GM23338 (cell line): ENCODE data around the gene C17orf50. TPM values are rescaled to one million over a fixed set of nuclear protein-coding genes. Genes with fewer than 3 reads are reported as not detected.

Experiments
- ATAC-seq: fragments of 200-7000 bp; cut with Tn5 transposase; 3 replicates; pipeline ENCODE4 v1.9.1; 2020
- DNase-seq: peaks from one replicate; pipeline ENCODE4 v3.0.0-alpha.2; 2015; ENCODE audit warnings: low spot score
- H2AFZ ChIP-seq: fragments of 200-600 bp; sonication (generic); 2 replicates; pipeline ENCODE4 v1.8.0; 2016; ENCODE audit warnings: antibody characterized with exemption, mild to moderate bottlenecking, moderate library complexity
- H3F3A ChIP-seq: fragments of 200-600 bp; sonication (generic); replicated peaks from 2 replicates; pipeline ENCODE4 v1.8.0; 2017; ENCODE audit warnings: antibody characterized with exemption, mixed run types, low read depth
- H3K27ac ChIP-seq: fragments of 200-600 bp; sonication (generic); 2 replicates; pipeline ENCODE4 v1.6.1; 2016; ENCODE audit warnings: low read depth
- H3K27me3 ChIP-seq: fragments of 200-600 bp; sonication (generic); 2 replicates; pipeline ENCODE4 v1.8.0; 2016; ENCODE audit warnings: mild to moderate bottlenecking, mixed run types, moderate library complexity; ENCODE audit not compliant: insufficient read depth
- H3K36me3 ChIP-seq: fragments of 200-600 bp; sonication (generic); 2 replicates; pipeline ENCODE4 v1.8.0; 2016; ENCODE audit warnings: mild to moderate bottlenecking; ENCODE audit not compliant: insufficient read depth
- H3K4me1 ChIP-seq: fragments of 200-600 bp; sonication (generic); 2 replicates; pipeline ENCODE4 v1.8.0; 2016; ENCODE audit warnings: mild to moderate bottlenecking, moderate library complexity; ENCODE audit not compliant: insufficient read depth
- H3K4me2 ChIP-seq: fragments of 200-600 bp; sonication (generic); 2 replicates; pipeline ENCODE4 v1.7.1; 2017; ENCODE audit warnings: mixed run types
- H3K4me3 ChIP-seq: fragments of 200-600 bp; sonication (generic); 2 replicates; pipeline ENCODE4 v1.6.1; 2016; ENCODE audit warnings: mixed run types
- H3K79me2 ChIP-seq: fragments of 200-600 bp; sonication (generic); replicated peaks from 2 replicates; pipeline ENCODE4 v1.8.0; 2017; ENCODE audit warnings: mild to moderate bottlenecking; ENCODE audit not compliant: insufficient read depth
- H3K9me2 ChIP-seq: fragments of 200-600 bp; sonication (generic); 2 replicates; pipeline ENCODE4 v1.8.0; 2017; ENCODE audit not compliant: insufficient read depth
- H4K20me1 ChIP-seq: fragments of 200-600 bp; sonication (generic); replicated peaks from 2 replicates; pipeline ENCODE4 v1.8.0; 2017; ENCODE audit warnings: mild to moderate bottlenecking; ENCODE audit not compliant: insufficient read depth
- H3K27ac Mint-ChIP-seq: 2 replicates; pipeline ENCODE4 v1.8.0; 2020; ENCODE audit warnings: inconsistent platforms, mild to moderate bottlenecking, moderate library complexity, mixed read lengths
- H3K27me3 Mint-ChIP-seq: 3 replicates; pipeline ENCODE4 v1.8.0; 2022; ENCODE audit warnings: low read depth, mild to moderate bottlenecking, moderate library complexity, mixed read lengths, inconsistent platforms; ENCODE audit not compliant: insufficient read depth, poor library complexity
- H3K36me3 Mint-ChIP-seq: 3 replicates; pipeline ENCODE4 v1.8.0; 2021; ENCODE audit warnings: low read depth, mild to moderate bottlenecking, inconsistent platforms, moderate library complexity, mixed read lengths
- H3K4me1 Mint-ChIP-seq: 3 replicates; pipeline ENCODE4 v1.8.0; 2020; ENCODE audit warnings: mild to moderate bottlenecking, inconsistent platforms, mixed read lengths
- H3K4me3 Mint-ChIP-seq: 3 replicates; pipeline ENCODE4 v1.8.0; 2021; ENCODE audit warnings: moderate library complexity, mild to moderate bottlenecking, inconsistent platforms, mixed read lengths
- H3K9me3 Mint-ChIP-seq: 3 replicates; pipeline ENCODE4 v1.8.0; 2020; ENCODE audit warnings: moderate library complexity, mild to moderate bottlenecking, inconsistent platforms, mixed read lengths
- CREB1 ChIP-seq: fragments of 250-450 bp; sonication (Bioruptor Pico); IDR thresholded peaks from 2 replicates; pipeline ENCODE4 v1.5.0; 2020; ENCODE audit warnings: low read depth, mild to moderate bottlenecking, moderate library complexity
- EZH2 ChIP-seq: fragments of 200-600 bp; sonication (generic); IDR thresholded peaks from one replicate; pipeline ENCODE4 v1.8.0; 2017; ENCODE audit warnings: antibody characterized with exemption, mild to moderate bottlenecking, low read depth; ENCODE audit not compliant: unreplicated experiment
- EZH2phosphoT487 ChIP-seq: fragments of 200-600 bp; sonication (generic); IDR thresholded peaks from one replicate; pipeline ENCODE4 v1.8.1; 2018; ENCODE audit warnings: antibody characterized with exemption; ENCODE audit not compliant: unreplicated experiment
- NANOG ChIP-seq: IDR thresholded peaks from 2 replicates; pipeline ENCODE4 v1.6.1; 2016; ENCODE audit warnings: antibody characterized with exemption, borderline replicate concordance
- POLR2AphosphoS5 ChIP-seq: IDR thresholded peaks from 2 replicates; pipeline ENCODE4 v1.6.1; 2016; ENCODE audit warnings: antibody characterized with exemption, low read depth
- STAT1 ChIP-seq: IDR thresholded peaks from one replicate; pipeline ENCODE4 v1.6.1; 2016; ENCODE audit warnings: antibody characterized with exemption; ENCODE audit not compliant: unreplicated experiment
- ZNF114 ChIP-seq: fragments of 250-450 bp; sonication (Bioruptor Pico); IDR thresholded peaks from 2 replicates; pipeline ENCODE4 v1.5.0; 2020; ENCODE audit warnings: mild to moderate bottlenecking, moderate library complexity
- ZNF331 ChIP-seq: fragments of 250-450 bp; sonication (Bioruptor Pico); IDR thresholded peaks from 2 replicates; pipeline ENCODE4 v1.5.0; 2020; ENCODE audit warnings: low read depth, mild to moderate bottlenecking, moderate library complexity
- polyA plus RNA-seq: library from polyadenylated mRNA; unstranded; fragments of >200 nt; fragmentation: Nextera tagmentation; extraction: Ambion mirVana; gene quantifications from 2 replicates; pipeline ENCODE4 v1.2.1, GENCODE V29; 2016
- total RNA-seq: library from RNA; depleted of rRNA; stranded (reverse); fragments of >200 nt; shearing (Covaris generic); gene quantifications from 2 replicates; pipeline ENCODE4 v1.2.3, GENCODE V29; 2014
- TF ChIP-seq, protein P1 (sequence below), 2 experiments: fragments of 200-600 bp in 1 of 2; sonication (generic) in 1 of 2; conservative IDR thresholded peaks; 2 replicates each; pipeline versions ENCODE4 v1.5.1 to v1.6.1; 2016 to 2017; ENCODE audit warnings: antibody characterized with exemption in 2 of 2, low read depth in 2 of 2, mild to moderate bottlenecking in 2 of 2, moderate library complexity in 1 of 2
- TF ChIP-seq, protein P2 (sequence below): IDR thresholded peaks from 2 replicates; pipeline ENCODE4 v1.6.1; 2016; ENCODE audit warnings: antibody characterized with exemption
- TF ChIP-seq, protein P3 (sequence below): IDR thresholded peaks from one replicate; pipeline ENCODE4 v1.6.1; 2018; ENCODE audit warnings: antibody characterized with exemption; ENCODE audit not compliant: unreplicated experiment

The C17orf50 gene
- total and polyA plus RNA-seq, 2 experiments from 2014 or later, result 0.74 to 1.6 TPM

DNA sequence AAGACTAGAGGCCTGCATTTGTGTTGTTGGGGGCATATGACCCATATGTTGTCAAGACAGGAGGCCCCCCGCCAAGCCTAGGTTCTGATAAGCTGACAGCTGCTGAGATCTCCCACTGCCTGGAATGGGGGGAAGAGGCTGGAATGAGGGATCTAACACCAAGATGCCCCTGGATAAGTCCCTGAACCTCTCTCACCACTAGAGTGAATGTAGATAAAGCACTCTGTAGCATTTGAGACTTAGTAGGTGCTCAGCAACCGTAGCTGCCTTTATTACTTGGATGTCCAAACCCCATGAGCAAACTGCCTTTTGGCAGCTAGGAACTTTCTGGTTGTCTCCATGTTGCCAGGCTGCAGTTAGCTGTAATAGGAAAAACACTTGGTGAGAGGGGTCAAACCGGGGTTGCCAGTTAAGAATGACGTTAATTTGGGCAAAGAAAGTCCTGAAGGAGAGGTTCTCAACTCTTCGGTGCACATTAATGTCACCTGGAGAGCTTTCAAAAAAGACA is 33.7 kb upstream of the C17orf50 start:
- H3K4me1 Mint-ChIP-seq, result peaks cover 37% of the 10 kb centered on the region
- H3K27ac Mint-ChIP-seq, result no peak overlapping the region
- DNase-seq, result no peak
- Histone ChIP-seq H3K4me1 (peaks cover 27% of the 10 kb centered on the region), H3K36me3 (peaks cover 12% of the 10 kb centered on the region), H4K20me1 (peaks cover 5% of the 10 kb centered on the region), H3K27ac (no peak overlapping the region), H3F3A (0 out of 2 replicates have a peak, but pooled peaks cover 3% of the 10 kb centered on the region), H3K27me3 (peaks cover 5% of the 10 kb centered on the region; the same call in 1 of the 2 replicates), H3K9me2 (no peaks in the 10 kb centered on the region), H2AFZ (no peak overlapping the region), H3K4me2 (no peak overlapping the region), H3K79me2 (no peaks in the 10 kb centered on the region), H3K4me3 (no peak overlapping the region)
- H3K36me3 Mint-ChIP-seq, result peaks cover 21% of the 10 kb centered on the region
- ATAC-seq, result no peak
- no peak overlapping the region for H3K4me3 Mint-ChIP-seq
- no peaks in the 10 kb centered on the region for H3K9me3 Mint-ChIP-seq
- TF ChIP-seq NANOG, result no peak
- TF ChIP-seq STAT1, result no peak
- TF ChIP-seq, protein P1, sequence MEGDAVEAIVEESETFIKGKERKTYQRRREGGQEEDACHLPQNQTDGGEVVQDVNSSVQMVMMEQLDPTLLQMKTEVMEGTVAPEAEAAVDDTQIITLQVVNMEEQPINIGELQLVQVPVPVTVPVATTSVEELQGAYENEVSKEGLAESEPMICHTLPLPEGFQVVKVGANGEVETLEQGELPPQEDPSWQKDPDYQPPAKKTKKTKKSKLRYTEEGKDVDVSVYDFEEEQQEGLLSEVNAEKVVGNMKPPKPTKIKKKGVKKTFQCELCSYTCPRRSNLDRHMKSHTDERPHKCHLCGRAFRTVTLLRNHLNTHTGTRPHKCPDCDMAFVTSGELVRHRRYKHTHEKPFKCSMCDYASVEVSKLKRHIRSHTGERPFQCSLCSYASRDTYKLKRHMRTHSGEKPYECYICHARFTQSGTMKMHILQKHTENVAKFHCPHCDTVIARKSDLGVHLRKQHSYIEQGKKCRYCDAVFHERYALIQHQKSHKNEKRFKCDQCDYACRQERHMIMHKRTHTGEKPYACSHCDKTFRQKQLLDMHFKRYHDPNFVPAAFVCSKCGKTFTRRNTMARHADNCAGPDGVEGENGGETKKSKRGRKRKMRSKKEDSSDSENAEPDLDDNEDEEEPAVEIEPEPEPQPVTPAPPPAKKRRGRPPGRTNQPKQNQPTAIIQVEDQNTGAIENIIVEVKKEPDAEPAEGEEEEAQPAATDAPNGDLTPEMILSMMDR (conservative IDR thresholded peaks at IDR 0.05; ENCODE audit: low read depth in 2 of 2), result no peak
- H3K27me3 Mint-ChIP-seq, result peaks cover 8% of the 10 kb centered on the region

DNA sequence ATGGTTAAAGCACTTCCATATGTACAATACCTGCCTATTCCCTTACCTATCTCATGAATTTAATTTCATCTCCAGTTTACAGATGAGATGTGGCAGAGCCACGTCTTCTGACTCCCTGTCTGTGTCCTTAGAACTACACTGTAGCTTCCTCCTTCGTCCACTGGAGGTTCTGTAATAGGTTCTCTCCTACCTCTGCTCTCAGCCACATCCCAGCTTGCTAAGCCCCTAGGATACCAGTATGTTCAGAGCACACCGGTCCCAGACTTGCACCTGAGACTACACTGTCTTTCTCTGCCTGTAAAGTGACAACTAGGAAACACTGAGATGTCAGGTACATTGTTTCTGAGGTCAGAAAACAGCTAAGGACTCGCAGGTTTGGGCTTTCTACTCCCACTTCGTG is 33.1 kb upstream of the C17orf50 start:
- Histone ChIP-seq H3K9me2 (no peaks in the 10 kb centered on the region), H3F3A (0 out of 2 replicates have a peak, but pooled peaks cover 3% of the 10 kb centered on the region), H3K4me1 (peaks cover 27% of the 10 kb centered on the region), H3K79me2 (no peaks in the 10 kb centered on the region), H3K27ac (no peak overlapping the region), H3K4me2 (no peak overlapping the region), H3K4me3 (no peak overlapping the region), H3K27me3 (peaks cover 11% of the 10 kb centered on the region), H4K20me1 (no peaks in the 10 kb centered on the region; the same call in 1 of the 2 replicates), H2AFZ (no peak overlapping the region), H3K36me3 (peaks cover 11% of the 10 kb centered on the region)
- Mint-ChIP-seq H3K9me3 (no peaks in the 10 kb centered on the region), H3K27ac (no peak overlapping the region), H3K27me3 (peaks cover 13% of the 10 kb centered on the region), H3K36me3 (peaks cover 21% of the 10 kb centered on the region), H3K4me1 (peaks cover 39% of the 10 kb centered on the region), H3K4me3 (no peak overlapping the region)
- DNase-seq, result no peak
- no peak for TF ChIP-seq NANOG
- TF ChIP-seq POLR2AphosphoS5, result no peak
- TF ChIP-seq, protein P2, sequence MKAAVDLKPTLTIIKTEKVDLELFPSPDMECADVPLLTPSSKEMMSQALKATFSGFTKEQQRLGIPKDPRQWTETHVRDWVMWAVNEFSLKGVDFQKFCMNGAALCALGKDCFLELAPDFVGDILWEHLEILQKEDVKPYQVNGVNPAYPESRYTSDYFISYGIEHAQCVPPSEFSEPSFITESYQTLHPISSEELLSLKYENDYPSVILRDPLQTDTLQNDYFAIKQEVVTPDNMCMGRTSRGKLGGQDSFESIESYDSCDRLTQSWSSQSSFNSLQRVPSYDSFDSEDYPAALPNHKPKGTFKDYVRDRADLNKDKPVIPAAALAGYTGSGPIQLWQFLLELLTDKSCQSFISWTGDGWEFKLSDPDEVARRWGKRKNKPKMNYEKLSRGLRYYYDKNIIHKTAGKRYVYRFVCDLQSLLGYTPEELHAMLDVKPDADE, result no peak
- no peak for TF ChIP-seq ZNF114 (CRISPR knock-in tag)
- TF ChIP-seq ZNF331 (CRISPR knock-in tag), result no peak
- no peak for TF ChIP-seq EZH2
- TF ChIP-seq, protein P3, sequence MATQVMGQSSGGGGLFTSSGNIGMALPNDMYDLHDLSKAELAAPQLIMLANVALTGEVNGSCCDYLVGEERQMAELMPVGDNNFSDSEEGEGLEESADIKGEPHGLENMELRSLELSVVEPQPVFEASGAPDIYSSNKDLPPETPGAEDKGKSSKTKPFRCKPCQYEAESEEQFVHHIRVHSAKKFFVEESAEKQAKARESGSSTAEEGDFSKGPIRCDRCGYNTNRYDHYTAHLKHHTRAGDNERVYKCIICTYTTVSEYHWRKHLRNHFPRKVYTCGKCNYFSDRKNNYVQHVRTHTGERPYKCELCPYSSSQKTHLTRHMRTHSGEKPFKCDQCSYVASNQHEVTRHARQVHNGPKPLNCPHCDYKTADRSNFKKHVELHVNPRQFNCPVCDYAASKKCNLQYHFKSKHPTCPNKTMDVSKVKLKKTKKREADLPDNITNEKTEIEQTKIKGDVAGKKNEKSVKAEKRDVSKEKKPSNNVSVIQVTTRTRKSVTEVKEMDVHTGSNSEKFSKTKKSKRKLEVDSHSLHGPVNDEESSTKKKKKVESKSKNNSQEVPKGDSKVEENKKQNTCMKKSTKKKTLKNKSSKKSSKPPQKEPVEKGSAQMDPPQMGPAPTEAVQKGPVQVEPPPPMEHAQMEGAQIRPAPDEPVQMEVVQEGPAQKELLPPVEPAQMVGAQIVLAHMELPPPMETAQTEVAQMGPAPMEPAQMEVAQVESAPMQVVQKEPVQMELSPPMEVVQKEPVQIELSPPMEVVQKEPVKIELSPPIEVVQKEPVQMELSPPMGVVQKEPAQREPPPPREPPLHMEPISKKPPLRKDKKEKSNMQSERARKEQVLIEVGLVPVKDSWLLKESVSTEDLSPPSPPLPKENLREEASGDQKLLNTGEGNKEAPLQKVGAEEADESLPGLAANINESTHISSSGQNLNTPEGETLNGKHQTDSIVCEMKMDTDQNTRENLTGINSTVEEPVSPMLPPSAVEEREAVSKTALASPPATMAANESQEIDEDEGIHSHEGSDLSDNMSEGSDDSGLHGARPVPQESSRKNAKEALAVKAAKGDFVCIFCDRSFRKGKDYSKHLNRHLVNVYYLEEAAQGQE, result no peak
- no peak for TF ChIP-seq STAT1
- TF ChIP-seq EZH2phosphoT487, result no peak
- TF ChIP-seq CREB1 (CRISPR knock-in tag), result no peak
- ATAC-seq, result no peak
